Heart left ventricle (tissue), 13 donors: ENCODE results near the gene CYB5R3.

Experiments
- POLR2A ChIP-seq, 2 donors: fragments of 450-650 bp; IDR thresholded peaks; one replicate each; pipeline ENCODE4 v1.6.1; 2017; ENCODE audit warnings: antibody characterized with exemption in 2 of 2, mild to moderate bottlenecking in 2 of 2, moderate library complexity in 2 of 2
- TF ChIP-seq, protein P1 (sequence below), 12 donors: fragments of 200-600 bp; sonication (generic) in 4 of 12; IDR thresholded peaks; one replicate each; pipeline versions ENCODE4 v1.5.0 to v1.8.0; 2018 to 2022; ENCODE audit warnings: antibody characterized with exemption in 12 of 12, mild to moderate bottlenecking in 5 of 12
- donor health status: ischemic (EF 13 %, LVEDD 7.1; RV severe dilation, severe dysfunction).
- donor health status: DM: no; HTN: yes; CAD: no.
- donor health status: DM: no; HTN: no; CAD: no.
- donor health status: ischemic (EF 25% LVEDD 6.9; RV normal size, moderate dysfunction).
- donor health status: ischemic (EF 25% LVEDD 5.7; RV mildly dilated, moderate dysfunction).
- donor health status: ischemic (EF 35%, LVEDD 5.7; RV mildly dilated, moderate dysfunction).
- donor health status: nonischemic (EF 11% LVEDD 7.7; RV severe dilation, severe dysfunction).
- donor health status: DM: yes; HTN: yes; CAD: no.
- donor health status: PGD.
- donor health status: ischemic (EF 29% LVEDD 5.4; RV normal size, mild dysfunction).
- donor health status: nonischemic (EF 23%, LVEDD 6.1; RV moderate dilation, normal function).

DNA sequence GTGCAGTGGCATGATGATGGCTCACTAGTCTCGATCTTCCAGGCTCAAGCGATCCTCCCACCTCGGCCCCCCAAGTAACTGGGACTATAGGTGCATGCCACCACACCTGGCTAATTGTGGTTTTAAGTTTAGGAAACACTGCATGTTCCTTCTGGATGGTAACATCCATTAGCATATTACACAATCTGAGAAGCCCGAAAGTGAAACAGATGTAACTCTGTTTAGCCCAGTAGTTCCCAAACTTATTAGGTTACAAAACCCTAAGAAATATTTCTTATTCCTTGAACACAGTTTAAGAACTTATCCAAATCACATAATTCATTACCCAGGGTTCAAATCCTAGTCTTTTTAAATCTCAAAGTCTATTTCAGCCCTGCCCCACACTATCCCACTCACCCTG, 62.8 kb downstream of the CYB5R3 start:
- TF ChIP-seq, protein P1, sequence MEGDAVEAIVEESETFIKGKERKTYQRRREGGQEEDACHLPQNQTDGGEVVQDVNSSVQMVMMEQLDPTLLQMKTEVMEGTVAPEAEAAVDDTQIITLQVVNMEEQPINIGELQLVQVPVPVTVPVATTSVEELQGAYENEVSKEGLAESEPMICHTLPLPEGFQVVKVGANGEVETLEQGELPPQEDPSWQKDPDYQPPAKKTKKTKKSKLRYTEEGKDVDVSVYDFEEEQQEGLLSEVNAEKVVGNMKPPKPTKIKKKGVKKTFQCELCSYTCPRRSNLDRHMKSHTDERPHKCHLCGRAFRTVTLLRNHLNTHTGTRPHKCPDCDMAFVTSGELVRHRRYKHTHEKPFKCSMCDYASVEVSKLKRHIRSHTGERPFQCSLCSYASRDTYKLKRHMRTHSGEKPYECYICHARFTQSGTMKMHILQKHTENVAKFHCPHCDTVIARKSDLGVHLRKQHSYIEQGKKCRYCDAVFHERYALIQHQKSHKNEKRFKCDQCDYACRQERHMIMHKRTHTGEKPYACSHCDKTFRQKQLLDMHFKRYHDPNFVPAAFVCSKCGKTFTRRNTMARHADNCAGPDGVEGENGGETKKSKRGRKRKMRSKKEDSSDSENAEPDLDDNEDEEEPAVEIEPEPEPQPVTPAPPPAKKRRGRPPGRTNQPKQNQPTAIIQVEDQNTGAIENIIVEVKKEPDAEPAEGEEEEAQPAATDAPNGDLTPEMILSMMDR (IDR thresholded peaks at IDR 0.05), result no peak
- TF ChIP-seq POLR2A (IDR thresholded peaks at IDR 0.05), result no peak
